NCI-H2227 (cell line): ENCODE results near the gene RHBDL1.

Experiments
- DNase-seq: peaks from one replicate; lab custom pipeline; 2025; ENCODE audit not compliant: unreplicated experiment; lab: John Stamatoyannopoulos, UW

Gene RHBDL1

DNA sequence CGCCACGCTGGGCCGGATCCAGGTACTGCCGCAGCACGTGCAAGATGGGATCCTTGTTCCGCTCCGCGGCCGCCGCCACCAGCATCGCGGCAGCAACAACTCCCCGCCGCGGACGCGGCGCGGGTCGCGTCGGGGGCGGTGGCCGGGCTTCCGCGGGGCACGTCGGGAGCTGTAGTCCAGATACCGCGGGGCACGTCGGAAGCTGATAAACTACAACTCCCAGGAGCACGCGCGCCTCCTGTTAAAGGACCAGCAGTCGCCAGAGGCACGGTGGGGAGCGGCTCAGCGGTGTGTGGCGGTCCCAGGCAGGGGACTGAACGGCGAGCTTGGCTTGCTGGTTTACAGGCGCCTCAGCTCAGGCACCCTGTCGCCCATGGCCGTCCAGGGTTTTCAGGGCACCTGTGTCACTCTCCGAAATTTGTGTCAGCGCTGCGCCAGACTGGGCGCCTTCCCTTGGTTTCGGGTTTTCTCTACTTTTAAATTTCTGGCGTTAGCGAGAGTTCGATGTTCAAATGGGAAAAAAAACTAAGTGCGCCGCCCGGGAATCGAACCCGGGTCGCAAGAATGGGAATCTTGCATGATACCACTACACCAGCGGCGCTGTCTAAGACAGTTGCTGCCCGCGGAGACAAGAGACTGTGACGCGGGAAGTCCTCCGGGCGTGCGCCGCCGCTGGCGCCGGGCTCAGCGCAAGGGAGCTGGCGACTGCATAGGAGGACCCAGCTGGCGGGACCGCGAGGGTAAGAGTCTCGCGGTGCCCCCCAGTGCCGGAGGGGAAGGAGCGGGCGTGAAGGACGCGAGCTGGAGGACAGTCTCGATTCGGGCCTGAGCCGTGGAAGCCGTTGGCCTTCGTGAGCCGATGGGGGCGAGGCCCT lies 39.0 kb upstream of the RHBDL1 start, which contains the start of gene METTL26:
Gene METTL26, minus strand, starts transcription at position 100 of the 875 bp plus-strand sequence. Its CDS starts 15 bp downstream, at position 85.
- DNase-seq: peak; percentile 96

- DNase-seq: peak; percentile 93
Measured at GRCh38 chr16:637081-638018, 38.1 kb upstream of the RHBDL1 start.

- no peak for DNase-seq
Measured at GRCh38 chr16:638034-638543, 37.4 kb upstream of the RHBDL1 start.

- DNase-seq: no peak
Measured at GRCh38 chr16:638836-639235, 36.6 kb upstream of the RHBDL1 start.

GRCh38 chr16:640614-641013 lies 34.9 kb upstream of the RHBDL1 start:
- no peak for DNase-seq

DNA sequence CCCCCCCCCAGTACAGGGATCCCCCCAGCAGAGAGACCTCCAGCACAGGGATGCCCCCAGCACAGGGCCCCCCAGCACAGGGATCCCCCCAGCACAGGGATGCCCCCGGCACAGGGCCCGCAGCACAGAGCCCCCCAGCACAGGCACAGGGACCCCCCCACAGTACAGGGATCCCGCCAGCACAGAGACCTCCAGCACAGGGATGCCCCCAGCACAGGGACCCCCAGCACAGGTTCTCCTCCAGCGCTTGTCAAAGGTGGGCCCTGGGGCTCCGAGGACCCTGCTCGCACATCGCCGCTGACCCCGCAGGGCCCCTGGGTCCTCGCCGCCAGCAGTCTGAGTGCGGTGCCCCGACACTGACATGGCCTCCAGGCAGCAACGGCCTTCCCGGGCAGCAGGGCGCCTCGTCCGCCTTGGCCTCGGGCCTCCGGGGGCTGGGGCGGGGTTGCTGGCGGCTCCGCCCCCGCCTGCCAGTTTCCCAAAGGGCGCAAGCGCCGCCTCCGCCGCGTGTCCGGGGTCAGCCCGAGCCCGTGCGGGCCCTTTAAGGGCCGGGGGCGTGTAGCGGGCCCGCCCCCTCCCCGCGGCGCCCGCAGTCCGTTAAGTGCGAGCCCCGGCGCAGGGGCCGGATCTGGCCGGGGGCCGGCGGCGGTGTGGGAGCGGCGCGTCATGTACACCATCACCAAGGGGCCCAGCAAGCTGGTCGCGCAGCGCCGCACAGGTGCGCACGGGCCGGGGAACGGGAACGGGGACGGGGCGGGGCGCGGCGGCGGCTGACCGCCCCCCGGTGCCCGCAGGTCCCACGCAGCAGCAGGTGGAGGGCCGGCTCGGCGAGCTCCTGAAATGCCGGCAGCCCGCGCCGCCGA lies 33.9 kb upstream of the RHBDL1 start, which contains the start of gene MCRIP2:
Gene MCRIP2, plus strand, starts transcription at position 503 of the 863 bp plus-strand sequence. Its CDS starts 164 bp downstream, at position 667.
- DNase-seq: peak; percentile 87

- peak; percentile 58 for DNase-seq
Measured at GRCh38 chr16:642189-643049, 33.1 kb upstream of the RHBDL1 start.

- no peak for DNase-seq
Measured at GRCh38 chr16:643050-643368, 32.5 kb upstream of the RHBDL1 start.

- no peak for DNase-seq
Measured at GRCh38 chr16:644556-644955, 30.9 kb upstream of the RHBDL1 start.

GRCh38 chr16:645852-646678 lies 29.4 kb upstream of the RHBDL1 start:
- DNase-seq: no peak

DNA sequence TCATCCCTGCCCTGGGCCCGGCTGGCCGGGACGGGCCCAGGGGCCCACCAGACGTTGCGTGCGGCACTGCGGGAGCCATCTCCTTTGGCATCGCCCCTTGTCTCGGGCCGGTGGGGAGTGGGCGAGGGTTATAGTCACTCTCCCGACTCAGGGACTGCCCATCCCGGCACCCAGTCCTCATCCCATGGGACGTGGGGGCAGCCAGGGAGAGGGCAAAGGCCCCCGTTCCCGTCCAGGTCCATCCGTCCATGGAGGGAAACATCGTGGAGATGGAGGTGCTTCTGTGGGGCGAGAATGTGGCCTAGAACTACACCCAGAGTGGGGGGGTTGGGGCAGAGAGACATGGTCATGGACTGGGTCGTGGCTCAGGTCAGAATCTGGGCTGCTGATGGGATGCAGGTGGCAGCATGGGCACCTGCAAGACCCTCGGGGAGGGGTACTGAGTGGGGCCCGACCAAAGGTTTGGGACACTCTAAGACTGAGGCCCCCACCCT lies 28.7 kb upstream of the RHBDL1 start:
- no peak for DNase-seq

DNA sequence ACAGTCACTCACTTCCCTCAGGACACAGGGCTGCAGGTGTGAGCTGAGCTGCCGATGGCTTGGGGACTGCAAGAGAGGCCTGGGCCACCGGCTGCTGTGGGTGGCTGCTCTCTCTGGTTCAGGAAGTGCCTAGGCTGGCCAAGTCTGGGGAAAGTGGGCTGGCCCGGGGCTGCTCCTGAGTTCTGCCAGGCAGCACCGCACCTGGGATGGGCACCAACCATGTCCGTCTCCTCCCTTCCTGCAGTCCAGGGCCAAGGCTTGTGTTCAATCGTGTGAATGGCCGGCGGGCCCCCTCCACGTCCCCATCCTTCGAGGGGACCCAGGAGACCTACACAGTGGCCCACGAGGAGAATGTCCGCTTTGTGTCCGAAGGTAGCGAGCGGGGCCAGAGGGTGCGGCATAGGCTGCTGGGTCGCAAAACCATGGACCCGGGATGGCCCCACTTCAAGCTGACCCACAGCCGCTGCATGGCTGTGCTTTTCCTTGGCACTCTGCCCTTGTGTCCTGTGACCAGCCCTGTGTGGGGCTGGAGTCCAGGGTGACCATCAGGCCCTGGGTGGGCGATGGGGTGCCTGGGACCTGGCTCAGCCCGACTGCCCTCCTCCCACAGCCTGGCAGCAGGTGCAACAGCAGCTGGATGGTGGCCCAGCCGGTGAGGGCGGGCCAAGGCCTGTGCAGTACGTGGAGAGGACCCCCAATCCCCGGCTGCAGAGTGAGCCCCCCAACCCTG lies 28.1 kb upstream of the RHBDL1 start:
- DNase-seq: no peak

- DNase-seq: peak; percentile 28
Measured at GRCh38 chr16:648071-648780, 27.2 kb upstream of the RHBDL1 start.

DNA sequence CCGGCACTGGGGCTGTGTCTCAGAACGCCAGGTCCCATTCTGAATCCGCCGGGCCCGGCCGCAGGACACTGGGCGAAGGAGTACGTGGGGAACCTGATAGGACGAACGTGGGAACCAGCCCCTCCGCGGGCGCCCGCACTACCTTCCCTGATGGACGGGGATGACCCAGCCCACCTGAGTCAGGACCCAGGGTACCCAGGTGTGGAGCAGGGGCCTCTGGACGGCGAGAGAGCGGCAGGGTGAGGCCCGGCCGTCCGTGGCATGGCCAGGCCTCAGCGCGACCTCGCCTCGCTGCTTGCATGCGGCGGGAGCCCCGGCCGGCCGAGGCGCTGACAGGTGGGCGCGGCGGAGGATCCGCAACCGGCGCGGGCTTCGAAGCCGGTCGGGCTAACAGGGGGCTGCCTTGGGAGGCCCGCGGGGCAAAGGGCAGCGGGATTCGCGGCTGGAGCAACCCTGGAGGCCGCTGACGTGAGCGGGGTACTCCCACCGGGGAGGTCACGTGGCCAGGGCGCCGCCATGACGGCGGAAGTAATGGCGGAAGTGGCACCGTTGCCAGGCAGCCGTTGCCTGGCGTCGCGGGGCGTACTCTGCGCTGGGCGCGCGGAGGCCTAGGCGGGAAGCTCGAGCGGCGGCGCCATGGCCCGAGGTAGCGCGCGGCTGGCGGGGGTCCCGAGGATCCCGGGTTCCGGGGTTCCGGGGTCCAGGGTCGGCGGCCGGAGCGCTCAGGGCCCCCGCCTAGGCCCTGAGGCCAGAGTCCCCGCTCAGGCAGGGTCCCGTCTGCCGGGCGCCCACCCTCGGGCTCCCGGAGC lies 26.5 kb upstream of the RHBDL1 start, which contains the start of gene WDR90:
Gene WDR90, plus strand, starts transcription at position 585 of the 809 bp plus-strand sequence. Its CDS starts 52 bp downstream, at position 637.
- peak; percentile 96 for DNase-seq

DNA sequence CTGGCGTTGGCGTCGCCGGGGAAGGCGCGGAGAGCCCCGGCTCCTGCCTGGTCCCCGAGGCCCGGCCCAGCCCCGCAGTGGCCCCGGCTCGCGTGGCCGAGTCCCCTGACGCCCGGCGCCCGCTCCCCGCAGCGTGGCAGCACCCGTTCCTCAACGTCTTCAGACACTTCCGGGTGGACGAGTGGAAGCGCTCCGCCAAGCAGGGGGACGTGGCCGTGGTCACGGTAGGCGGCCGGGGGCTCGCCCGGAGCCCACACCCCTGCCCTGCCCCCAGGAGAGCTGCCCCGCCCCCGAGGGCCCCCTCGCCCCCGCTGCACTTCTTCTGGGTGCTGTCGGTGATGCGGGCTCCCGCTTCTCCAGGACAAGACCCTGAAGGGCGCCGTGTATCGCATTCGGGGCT lies 25.8 kb upstream of the RHBDL1 start:
- no peak for DNase-seq

DNA sequence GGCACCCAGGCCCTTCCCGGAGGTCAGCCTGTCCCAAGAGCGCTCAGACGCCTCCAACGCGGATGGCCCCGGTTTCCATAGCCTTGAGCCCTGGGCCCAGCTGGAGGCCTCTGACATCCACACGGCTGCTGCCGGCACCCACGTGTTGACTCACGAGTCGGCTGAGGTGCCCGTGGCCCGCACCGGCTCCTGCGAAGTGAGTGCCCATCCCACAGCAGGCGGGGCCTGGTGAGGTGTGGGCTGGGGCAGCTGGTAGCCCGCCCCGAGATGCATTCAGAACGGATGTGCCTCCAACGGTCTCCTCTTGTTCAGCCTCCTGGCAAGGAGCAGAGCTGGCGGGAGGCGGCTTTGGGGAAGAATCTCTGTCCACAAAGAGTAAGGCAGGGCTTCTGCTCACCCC lies 23.6 kb upstream of the RHBDL1 start:
- no peak for DNase-seq
